ENCODE results near the gene PAQR9. TPM values are rescaled to one million over a fixed set of nuclear protein-coding genes. Genes with fewer than 3 reads are reported as not detected.

Gene PAQR9
- total RNA-seq, 2 experiments from 2014 or later, result not detected

- ChIA-PET POLR2A (interaction anchor here (0.6 to 0.7 kb wide), 3 partner anchors 63 to 1147 kb away, joined by 3 to 5 read pairs (median 3); no protein-coding TSS in a partner anchor), CTCF (ENCODE audit: unreplicated experiment) (no interaction called here)
- Histone ChIP-seq H3K9me3 (ENCODE audit: low read length) (no peaks in the 10 kb centered on the region), H3K79me2 (ENCODE audit: insufficient read depth, low read depth, low read length) (no peaks in the 10 kb centered on the region), H3K9me2 (ENCODE audit: insufficient read depth, low read length) (no peaks in the 10 kb centered on the region), H3K36me3 (ENCODE audit: insufficient read depth, low read length) (no peaks in the 10 kb centered on the region), H3K4me1 (ENCODE audit: insufficient read depth, low read length, poor library complexity, severe bottlenecking) (no peaks in the 10 kb centered on the region), H3K4me3 (ENCODE audit: low read depth, low read length, poor library complexity, severe bottlenecking) (no peak overlapping the region), H4K20me1 (ENCODE audit: insufficient read depth, low read length) (no peaks in the 10 kb centered on the region), H3K27ac (ENCODE audit: low read depth, low read length, poor library complexity, severe bottlenecking) (no peak overlapping the region), H3K4me2 (ENCODE audit: low read length) (no peak overlapping the region), H2AFZ (ENCODE audit: low read length) (no peak overlapping the region)
- TF ChIP-seq EZH2phosphoT487 (IDR thresholded peaks at IDR 0.05; ENCODE audit: borderline replicate concordance, low read depth, low read length) (no peak), CTCF (conservative IDR thresholded peaks at IDR 0.05; ENCODE audit: low read length) (no peak)
- BruUV-seq (replicated peaks), result no TSS peak
- no peak for DNase-seq (ENCODE audit: low spot score)
- intact Hi-C loops (cut with micrococcal nuclease; ENCODE audit: unreplicated experiment), result no loop called here
These were observed 5.0 kb upstream of the PAQR9 start for GRCh38 chr3:142968319-142969025.

- ChIA-PET POLR2A (interaction anchor here (0.8 kb wide), 1 partner anchor 13 kb away, joined by 3 read pairs; no protein-coding TSS in a partner anchor), CTCF (ENCODE audit: unreplicated experiment) (no interaction called here)
- Histone ChIP-seq H4K20me1 (ENCODE audit: insufficient read depth, low read length) (no peaks in the 10 kb centered on the region), H3K4me2 (ENCODE audit: low read length) (no peak overlapping the region), H3K9me3 (ENCODE audit: low read length) (no peaks in the 10 kb centered on the region), H3K9me2 (ENCODE audit: insufficient read depth, low read length) (no peaks in the 10 kb centered on the region), H2AFZ (ENCODE audit: low read length) (no peak overlapping the region), H3K27ac (ENCODE audit: low read depth, low read length, poor library complexity, severe bottlenecking) (no peak overlapping the region), H3K36me3 (ENCODE audit: insufficient read depth, low read length) (no peaks in the 10 kb centered on the region), H3K4me1 (ENCODE audit: insufficient read depth, low read length, poor library complexity, severe bottlenecking) (no peaks in the 10 kb centered on the region), H3K79me2 (ENCODE audit: insufficient read depth, low read depth, low read length) (no peaks in the 10 kb centered on the region), H3K4me3 (ENCODE audit: low read depth, low read length, poor library complexity, severe bottlenecking) (no peak overlapping the region)
- intact Hi-C loops (cut with micrococcal nuclease; ENCODE audit: unreplicated experiment), result no loop called here
- no TSS peak for BruUV-seq (replicated peaks)
- no peak for DNase-seq (ENCODE audit: low spot score)
- TF ChIP-seq CTCF (conservative IDR thresholded peaks at IDR 0.05; ENCODE audit: low read length) (no peak), EZH2phosphoT487 (IDR thresholded peaks at IDR 0.05; ENCODE audit: borderline replicate concordance, low read depth, low read length) (no peak)
These were observed 3.3 kb upstream of the PAQR9 start for GRCh38 chr3:142966808-142967207.

- Histone ChIP-seq H3K27ac (ENCODE audit: low read depth, low read length, poor library complexity, severe bottlenecking) (no peak overlapping the region), H3K9me3 (ENCODE audit: low read length) (no peaks in the 10 kb centered on the region), H4K20me1 (ENCODE audit: insufficient read depth, low read length) (no peaks in the 10 kb centered on the region), H3K4me1 (ENCODE audit: insufficient read depth, low read length, poor library complexity, severe bottlenecking) (no peaks in the 10 kb centered on the region), H2AFZ (ENCODE audit: low read length) (no peak overlapping the region), H3K4me3 (ENCODE audit: low read depth, low read length, poor library complexity, severe bottlenecking) (no peak overlapping the region), H3K9me2 (ENCODE audit: insufficient read depth, low read length) (no peaks in the 10 kb centered on the region), H3K4me2 (ENCODE audit: low read length) (no peak overlapping the region), H3K79me2 (ENCODE audit: insufficient read depth, low read depth, low read length) (no peaks in the 10 kb centered on the region), H3K36me3 (ENCODE audit: insufficient read depth, low read length) (no peaks in the 10 kb centered on the region)
- intact Hi-C loops (cut with micrococcal nuclease; ENCODE audit: unreplicated experiment), result no loop called here
- no peak for DNase-seq (ENCODE audit: low spot score)
- no TSS peak for BruUV-seq (replicated peaks)
- ChIA-PET POLR2A (interaction anchor here (0.6 to 0.7 kb wide), 3 partner anchors 16 to 1235 kb away, joined by 3 to 5 read pairs (median 3); no protein-coding TSS in a partner anchor), CTCF (ENCODE audit: unreplicated experiment) (no interaction called here)
- TF ChIP-seq EZH2phosphoT487 (IDR thresholded peaks at IDR 0.05; ENCODE audit: borderline replicate concordance, low read depth, low read length), result no peak
- TF ChIP-seq CTCF (conservative IDR thresholded peaks at IDR 0.05; ENCODE audit: low read length), result no peak
These were observed 2.1 kb upstream of the PAQR9 start for GRCh38 chr3:142965581-142965980.
